HG02588 (cell line): ENCODE data around the gene ADARB2.
"Not testable (repeated sequence)": the region's sequence is repeated elsewhere in the genome, so short reads cannot be mapped to it uniquely, and the experiment has no call there.

Experiments used
- ATAC-seq: cut with Tn5 transposase; IDR thresholded peaks from one replicate; pipeline ENCODE4 v1.9.1; 2021; ENCODE audit warnings: mild to moderate bottlenecking, moderate library complexity; ENCODE audit not compliant: unreplicated experiment

ADARB2 gene

DNA sequence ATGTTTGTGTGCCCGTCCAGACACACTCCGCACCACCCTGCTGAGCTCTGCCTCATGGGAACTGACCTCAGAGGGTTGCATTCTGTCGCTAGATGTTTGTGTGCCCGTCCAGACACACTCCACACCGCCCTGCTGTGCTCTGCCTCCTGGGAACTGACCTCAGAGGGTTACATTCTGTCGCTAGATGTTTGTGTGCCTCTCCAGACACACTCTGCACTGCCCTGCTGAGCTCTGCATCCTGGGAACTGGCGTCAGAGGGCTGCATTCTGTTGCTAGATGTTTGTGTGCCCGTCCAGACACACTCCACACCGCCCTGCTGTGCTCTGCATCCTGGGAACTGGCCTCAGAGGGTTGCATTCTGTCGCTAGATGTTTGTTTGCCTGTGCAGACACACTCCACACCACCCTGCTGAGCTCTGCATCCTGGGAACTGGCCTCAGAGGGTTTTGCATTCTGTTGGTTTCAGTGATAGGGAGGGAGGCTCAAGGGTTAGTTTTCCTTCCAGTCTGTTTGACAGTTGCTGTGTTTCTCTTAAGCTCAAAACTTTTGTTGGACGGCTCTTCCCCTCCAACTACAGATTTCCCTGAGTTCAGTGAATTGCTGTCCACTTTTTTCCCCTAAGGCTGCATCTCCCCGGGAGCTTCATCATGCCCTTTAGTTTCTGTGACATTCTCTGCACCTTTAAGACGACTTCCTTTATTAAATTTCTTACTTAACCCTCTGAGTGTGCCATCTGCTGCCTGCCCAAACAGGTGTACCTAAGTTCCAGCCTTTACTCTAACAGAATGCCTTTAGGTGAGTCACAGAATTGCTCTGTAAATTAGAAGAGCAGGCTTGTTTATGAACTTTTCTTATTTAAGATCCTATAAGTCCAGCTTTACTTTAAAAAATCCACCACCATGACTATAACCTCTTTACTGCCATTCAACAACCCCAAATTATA is 119.7 kb downstream of the ADARB2 start:
- not testable (repeated sequence) for ATAC-seq

DNA sequence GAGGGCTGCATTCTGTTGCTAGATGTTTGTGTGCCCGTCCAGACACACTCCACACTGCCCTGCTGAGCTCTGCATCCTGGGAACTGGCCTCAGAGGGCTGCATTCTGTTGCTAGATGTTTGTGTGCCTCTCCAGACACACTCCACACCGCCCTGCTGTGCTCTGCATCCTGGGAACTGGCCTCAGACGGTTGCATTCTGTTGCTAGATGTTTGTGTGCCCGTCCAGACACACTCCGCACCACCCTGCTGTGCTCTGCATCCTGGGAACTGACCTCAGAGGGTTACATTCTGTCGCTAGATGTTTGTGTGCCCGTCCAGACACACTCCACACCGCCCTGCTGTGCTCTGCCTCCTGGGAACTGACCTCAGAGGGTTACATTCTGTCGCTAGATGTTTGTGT is 120.6 kb downstream of the ADARB2 start:
- ATAC-seq = not testable (repeated sequence)

DNA sequence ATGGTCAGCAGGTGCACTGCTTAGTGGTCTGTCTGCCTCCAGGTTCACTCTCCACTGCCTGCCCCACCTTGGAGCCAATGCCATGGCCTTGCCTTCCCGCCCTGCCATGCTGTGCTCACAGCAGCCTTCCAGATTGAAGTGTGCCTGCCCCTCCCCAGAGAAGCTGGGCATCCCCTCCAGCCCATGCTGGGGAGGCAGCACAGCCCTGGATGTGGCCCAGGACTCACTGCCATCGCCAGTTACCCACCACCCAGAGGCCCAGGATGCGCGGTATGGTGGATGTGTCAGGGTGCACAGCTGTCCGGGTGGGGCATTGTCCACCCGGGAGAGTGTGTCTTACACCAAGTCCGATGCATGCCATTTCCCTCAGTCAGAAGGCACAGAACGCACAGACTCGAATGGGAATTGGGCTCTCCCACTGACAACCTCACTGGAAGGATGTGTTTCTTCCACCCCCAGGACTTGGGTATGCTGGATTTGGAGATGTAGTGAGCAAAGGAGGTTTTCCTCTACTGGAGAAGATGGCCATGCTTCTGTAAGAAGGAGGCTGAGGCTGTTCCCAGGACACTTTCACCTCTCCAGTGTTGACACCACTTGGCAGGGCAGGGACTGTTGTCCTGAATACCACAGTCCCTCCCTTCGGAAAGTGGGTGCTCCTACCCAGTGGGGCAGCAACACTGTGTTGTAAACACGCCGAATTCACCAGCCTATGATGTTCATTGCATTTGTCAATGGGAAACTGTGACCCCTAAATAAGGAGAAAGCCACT is 122.0 kb downstream of the ADARB2 start:
- no peak for ATAC-seq

DNA sequence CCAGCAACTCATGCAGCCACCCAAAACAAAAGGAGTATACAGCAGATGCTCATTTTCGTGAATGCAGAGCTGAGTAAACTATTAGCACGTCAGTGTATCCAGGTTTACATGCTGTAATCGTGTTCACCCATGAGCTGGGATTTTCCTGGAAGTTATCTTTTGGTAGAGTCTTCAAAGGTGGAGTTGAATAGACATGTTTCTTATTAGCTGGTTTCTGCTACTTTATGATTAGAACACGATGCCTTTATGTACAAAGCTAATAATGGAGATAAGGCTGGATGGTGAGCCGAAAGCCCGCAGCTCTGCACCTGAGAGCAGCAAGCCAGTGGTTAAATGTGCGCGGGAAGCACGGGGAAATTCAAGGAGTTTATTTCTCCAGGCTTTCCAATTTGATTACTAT is 123.8 kb downstream of the ADARB2 start:
- ATAC-seq = no peak

DNA sequence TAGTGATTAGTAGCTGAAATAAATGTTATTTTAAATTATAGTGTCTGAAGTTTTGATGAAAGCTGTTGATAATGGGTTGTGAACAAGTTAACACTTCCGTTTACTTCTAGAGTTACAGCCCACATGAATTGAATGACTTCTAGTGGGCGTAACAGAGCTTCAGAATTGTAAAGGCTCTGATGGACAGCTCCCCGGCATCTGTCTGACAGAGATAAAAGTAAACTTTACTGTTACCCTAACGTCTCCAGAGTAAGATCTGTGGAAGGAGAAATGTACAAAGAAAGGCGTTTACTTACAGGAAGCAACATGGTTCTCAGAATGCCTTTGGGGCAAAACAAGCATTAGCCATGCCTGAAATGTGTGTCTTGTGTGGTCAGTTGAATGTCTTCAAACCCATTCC is 124.4 kb downstream of the ADARB2 start:
- ATAC-seq = no peak

DNA sequence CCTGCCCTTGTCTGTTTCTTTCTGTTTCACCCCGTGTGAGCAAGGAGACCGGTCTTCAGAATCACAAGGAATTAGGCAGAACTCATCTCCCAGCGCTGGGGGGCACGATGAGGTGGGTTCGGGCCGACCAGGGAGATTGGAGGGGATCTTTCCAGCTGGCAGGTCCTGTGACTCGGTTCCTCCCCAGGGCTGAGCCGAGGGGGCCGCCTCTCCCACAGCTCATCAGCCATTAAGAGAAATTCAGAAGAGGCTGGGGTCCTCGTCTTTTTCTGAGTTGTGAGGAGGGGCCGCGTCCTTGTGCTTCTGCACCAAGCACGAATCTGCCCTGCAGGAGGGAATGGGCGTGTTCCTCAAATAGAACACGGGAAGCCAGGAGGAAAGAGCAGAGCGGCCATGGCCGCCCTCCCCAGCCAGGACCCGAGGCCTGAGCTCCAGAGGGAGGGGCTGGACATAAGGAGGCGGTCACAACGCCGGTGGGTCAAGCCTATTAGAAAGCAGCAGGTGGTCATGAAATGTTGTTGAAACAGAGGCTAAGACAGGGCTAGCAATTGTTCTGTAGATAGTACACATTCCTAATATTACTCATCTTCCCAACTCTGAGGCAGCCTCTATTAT is 125.3 kb downstream of the ADARB2 start:
- ATAC-seq = no peak

DNA sequence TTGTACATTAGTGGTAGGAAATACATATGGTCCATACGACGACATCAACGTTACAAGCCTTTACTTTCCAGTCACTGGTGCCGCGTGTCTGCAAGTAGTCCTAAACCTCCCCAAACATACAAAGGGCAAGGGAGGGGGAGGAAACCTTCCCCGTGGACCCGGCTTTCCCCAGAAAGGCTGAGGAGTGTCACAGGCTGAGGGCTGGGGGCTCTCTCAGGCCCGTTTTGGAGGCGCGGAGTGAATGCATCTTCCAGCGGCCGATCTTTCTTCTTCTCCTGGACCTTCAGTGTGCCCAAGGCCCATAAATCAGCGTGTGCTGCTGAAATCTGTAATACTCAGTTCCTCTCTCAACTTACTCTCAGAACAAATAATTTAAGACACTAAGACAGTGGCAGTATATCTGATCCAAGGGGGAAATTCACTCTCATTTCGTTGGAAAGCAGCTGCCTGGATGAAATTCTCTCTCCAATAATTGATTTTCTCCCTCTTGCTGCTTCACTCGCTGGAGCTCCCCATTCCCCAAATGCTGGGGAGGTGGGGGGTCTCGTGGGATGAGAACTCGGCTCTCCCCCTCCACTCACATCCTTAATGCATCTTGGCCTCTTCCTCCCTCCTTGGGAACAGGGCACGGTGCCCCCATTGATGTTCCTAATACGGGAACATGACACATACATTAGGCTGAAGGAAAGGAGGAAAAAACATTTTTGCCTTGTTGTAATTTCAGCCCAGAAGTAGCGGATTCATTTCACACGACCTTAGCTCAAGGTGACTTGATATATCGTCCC is 126.1 kb downstream of the ADARB2 start:
- no peak for ATAC-seq

DNA sequence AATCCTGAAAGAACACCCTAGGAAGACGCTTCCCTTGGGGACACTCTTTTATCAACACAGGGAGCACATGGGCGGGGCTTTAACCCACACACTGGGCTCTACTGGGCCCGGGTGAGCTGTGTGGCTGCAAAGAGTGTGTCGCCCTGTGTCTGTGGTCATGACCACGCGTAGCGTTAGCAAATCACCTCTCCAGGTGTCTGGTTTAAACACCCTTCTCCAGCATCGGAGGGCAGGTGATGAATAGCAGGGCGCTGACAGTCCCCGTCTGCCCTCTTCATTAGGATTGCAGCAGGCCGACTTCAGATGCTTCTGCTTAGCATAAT is 127.7 kb downstream of the ADARB2 start:
- ATAC-seq = no peak

DNA sequence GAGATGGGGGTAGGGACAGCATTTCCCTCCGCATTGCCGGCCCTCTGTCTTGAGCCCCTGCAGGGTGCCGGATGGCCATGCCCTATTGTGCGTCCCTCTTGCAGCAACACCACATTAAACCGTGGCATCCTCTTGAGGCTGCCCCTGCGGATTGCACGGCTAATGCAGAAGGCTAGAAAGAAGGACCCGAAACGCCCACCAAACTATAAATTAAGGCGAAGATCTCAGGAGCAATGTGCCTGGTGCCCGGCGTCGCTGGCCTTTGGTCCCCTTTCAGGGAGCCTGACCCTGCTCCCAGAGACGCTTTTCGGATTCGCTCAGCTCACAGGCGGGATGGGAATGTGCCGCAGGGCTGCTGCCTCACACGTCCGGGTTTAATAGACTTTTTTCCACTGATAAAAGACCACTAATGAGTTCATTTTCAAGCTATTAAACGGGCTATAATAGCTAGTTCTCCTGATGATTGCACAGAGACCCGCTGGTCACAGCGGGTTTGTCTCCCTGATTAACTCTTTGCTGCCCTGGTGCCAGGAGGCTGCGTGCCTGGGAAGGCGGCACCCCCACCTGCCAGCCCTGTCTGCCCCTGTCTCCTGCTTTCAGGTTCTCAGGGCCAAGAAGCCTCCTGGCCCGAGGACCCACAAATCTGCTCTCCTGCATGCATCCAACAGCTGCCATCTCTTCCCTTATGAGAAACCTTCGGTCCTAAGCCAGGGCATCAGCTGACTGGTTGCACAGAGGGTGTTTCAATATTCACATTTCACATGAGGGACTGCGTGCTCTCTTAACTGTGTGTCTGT is 128.3 kb downstream of the ADARB2 start:
- ATAC-seq = no peak

DNA sequence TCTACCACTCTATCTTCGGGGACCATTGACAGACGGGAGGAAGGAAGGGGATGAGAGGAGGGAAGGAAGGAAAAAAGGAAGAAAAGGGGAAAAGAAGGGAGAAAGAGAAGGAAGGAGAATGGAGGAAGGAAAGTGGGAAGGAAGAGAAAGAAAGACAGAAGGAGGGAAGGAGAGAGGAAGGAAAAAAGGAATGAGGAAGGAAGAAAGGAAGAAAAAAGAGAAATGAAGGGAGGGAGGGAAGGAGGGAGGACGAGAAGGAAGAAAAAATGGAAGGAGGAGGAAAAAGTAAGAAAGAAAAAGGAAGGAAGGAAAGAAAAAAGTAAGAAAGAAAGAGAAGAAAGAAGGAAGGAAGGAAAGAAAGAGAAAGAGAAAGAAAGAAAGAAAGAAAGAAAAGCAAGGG is 128.9 kb downstream of the ADARB2 start:
- ATAC-seq = no peak

DNA sequence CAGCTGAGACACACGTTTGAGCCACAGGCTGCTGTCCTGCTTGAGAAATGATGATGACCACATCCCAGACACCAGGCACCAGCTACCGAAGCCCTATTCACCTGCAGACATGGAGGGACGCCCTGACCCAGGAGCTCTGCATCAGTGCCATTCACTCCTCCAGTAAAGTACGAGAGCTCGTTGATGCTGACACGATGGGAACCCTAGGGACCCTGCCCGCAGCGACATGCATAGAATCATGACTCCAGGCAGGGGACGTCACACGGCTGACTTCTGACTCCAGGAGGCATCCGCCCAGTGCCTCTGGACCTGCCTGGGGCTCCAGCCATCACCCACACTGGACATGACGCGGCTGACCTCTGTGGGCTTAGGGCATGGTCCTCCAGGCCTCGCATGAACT is 129.9 kb downstream of the ADARB2 start:
- ATAC-seq = no peak

DNA sequence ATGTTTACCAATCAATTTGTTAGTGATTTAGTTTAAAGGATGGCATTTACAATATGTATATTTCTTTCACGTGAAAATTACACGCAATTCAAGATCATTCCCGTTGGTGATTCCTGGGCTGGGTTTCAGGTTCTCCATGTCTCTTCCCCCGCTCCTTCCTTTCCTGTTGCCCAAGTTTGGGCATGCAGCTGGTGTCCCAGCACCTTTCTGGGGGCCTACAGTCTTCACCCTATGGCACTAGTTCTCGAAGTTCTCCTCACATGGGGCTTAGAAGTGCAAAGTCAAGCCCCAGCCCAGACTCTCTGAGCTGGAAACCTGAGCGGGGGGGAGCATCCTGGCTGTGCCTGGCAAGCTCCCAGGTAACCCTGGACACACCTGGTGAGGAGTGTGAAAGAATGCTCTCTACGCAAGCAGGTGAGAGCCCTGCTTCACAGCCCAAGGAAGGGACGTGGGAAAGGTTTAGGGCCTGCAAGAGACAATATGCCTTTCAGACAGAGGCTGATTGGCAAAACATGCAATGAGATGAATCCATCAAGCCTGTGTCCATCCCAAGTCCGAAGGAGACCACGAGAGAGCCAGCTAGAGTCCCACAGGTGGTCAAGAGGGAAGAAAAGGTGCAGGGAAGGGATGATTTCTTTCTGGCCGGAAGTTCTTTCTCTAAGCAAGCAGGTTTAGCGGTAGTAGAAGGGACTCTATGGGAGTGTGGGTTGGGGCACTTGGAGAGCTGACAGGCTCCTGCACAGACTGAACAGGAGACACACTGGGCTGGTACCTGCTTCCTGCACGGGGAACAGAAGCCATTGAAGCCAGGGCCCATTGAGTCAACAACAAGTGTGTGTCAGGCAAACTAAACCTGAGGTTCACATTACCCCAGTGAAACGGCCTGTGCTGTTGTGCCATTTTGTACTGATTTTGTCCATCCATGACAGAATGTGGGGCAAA is 131.1 kb downstream of the ADARB2 start:
- ATAC-seq = no peak

DNA sequence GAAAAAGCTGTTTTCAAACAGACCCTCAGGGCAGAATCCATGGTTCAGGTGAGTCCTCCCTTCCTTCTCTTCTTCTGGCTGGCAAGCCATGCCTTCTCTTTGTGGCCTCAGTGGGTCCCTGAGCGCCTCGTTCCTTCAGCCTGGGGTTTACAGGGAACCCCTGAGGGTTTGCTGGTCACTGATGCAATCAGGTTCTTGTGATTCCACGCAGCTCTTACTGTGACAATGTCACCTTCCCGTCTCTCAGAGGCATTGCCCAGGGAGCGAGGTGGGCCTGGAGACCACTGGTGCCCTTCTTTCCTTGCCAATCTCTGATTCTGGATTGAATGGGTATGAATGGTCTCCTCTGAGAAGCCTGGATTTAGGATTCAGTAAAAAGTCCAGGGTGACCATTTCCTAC is 132.2 kb downstream of the ADARB2 start:
- ATAC-seq = no peak

DNA sequence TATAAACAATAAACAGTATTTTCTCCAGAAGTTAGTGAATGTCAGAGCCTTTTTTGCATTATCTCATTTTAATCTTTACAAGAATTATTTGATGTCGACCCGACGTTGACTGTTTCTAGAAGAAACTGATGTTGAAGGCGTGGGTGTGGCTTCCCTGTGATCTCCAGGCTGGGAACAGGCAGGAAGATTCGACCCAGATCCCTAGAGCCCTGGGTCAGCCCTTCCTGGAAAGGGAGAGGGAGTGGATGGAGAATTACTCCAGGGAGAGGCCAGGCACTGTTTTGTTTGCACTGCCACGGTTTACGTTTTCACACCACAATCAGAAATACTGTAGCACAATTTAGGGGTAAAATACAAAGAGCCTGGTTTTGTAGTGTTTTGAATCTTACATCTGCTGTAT is 133.1 kb downstream of the ADARB2 start:
- no peak for ATAC-seq

DNA sequence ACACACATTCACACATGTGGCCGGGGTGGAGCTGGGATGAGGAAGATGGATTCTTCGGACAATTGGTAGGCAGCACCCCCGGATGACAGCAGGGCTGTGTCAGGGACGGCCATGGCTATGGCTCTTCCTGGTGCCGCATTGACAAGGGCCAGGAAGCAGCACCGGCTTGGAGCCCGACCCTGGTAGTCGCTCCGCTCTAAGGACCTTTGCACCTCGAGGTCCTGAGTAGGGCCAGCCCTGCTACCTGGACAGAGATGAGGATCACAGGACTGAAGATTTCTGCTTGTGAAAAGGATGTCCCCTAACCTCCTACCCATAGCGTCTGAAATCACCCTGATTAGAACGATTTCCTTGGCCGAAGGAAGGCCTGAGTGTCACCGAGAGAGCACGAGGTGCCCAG is 134.1 kb downstream of the ADARB2 start:
- ATAC-seq = no peak

DNA sequence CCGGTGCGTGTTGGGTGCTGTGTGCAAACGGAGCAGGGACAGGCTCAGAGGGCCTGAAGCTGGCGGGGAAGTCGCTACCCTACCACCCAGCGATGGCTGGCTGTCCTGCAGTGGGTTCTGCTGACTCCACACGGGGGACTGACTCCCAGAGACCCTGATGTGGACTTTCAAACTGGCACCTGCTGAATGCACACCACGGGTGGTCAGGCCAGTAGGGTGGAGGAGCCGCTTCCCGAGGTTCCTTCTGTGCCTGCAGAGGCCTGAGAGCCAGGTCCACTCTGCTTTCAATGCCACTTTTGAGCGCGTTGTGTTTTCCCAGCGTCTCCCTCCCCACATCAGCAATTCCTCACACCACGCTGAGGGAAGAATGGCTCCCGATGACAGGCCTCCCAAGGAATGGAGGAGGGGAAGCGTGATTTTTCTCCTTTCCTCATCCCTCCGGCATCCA is 135.3 kb downstream of the ADARB2 start:
- ATAC-seq = no peak

DNA sequence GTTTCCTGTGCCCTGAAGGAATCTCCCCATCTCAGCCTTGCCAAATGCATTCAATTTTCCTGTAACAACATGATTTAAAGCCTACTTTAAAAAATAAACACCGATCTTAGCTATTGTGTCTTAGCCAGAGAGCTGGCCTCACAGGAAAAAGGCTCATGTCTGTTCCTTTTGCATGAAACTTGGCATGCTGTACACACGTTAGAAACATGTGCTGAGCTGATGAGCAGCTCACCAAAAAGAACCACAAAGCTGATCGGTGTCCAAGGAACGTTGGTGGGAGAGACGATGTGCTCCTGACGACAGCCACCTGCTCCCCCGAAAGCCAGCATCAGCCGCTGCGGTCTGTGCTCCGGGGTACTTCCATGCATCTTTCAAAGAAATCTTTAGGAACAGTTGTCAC is 135.9 kb downstream of the ADARB2 start:
- ATAC-seq = no peak

DNA sequence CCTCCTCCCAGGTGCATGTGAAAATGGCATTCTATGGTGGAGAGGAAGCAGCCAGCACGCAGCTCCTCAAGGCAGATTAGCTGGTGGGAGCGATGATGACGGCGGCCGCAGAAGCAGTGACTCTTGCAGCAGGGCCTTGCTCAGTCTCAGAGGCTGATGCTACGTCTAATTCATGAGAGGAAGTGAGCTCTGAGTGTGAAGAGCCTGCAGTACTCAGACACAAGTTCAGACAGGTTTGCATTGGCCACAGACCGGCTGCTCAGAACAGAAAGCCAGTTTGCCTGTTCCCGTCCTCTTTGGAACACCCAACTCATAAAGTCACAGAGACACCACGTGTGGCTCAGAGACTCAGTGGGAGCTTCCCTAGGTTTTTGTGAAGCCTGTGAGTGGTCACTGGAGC is 136.5 kb downstream of the ADARB2 start:
- ATAC-seq = no peak
